ENCODE data around the gene REEP5.

DNA sequence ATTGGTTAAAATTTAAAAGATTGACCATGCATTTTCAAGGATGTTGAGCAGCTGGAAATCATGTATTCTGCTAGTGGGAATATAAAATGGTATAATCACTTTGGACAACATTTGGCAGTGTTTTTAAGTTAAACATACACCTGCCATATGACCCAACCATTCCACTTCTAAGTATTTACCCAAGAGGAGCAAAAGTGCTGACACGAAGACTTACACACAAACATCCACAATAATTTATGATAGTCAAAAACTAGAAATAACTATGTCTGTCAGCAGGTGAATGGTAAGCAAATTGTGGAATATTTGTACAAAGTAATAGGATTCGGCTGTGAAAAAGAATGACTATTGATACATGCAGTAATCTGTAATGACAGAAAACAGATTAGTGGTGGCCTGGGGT is 91.6 kb downstream of the REEP5 start:
- TF ChIP-seq, protein P1, sequence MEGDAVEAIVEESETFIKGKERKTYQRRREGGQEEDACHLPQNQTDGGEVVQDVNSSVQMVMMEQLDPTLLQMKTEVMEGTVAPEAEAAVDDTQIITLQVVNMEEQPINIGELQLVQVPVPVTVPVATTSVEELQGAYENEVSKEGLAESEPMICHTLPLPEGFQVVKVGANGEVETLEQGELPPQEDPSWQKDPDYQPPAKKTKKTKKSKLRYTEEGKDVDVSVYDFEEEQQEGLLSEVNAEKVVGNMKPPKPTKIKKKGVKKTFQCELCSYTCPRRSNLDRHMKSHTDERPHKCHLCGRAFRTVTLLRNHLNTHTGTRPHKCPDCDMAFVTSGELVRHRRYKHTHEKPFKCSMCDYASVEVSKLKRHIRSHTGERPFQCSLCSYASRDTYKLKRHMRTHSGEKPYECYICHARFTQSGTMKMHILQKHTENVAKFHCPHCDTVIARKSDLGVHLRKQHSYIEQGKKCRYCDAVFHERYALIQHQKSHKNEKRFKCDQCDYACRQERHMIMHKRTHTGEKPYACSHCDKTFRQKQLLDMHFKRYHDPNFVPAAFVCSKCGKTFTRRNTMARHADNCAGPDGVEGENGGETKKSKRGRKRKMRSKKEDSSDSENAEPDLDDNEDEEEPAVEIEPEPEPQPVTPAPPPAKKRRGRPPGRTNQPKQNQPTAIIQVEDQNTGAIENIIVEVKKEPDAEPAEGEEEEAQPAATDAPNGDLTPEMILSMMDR (IDR thresholded peaks at IDR 0.05): no peak
- TF ChIP-seq POLR2AphosphoS5 (IDR thresholded peaks at IDR 0.05): no peak
- TF ChIP-seq POLR2A (IDR thresholded peaks at IDR 0.05): no peak
